Activated B cell treated with CpG ODN at 0.5 μM for 24 hours (primary cell): ENCODE measurements around the gene PLA2G15. TPM values are rescaled to one million over a fixed set of nuclear protein-coding genes. Genes with fewer than 3 reads are reported as not detected.

Source experiments
- ATAC-seq: fragments of 200-7000 bp; cut with Tn5 transposase; one replicate; pipeline ENCODE4 v1.10.0; 2021; ENCODE audit warnings: low read depth, mild to moderate bottlenecking, moderate library complexity
- CTCF ChIA-PET: fragments of 350-600 bp; sonication (Branson Sonifier 250); formaldehyde crosslinking; loops from one replicate; lab custom pipeline; 2021; ENCODE audit warnings: antibody characterized with exemption; lab: Charles Lee
- POLR2A ChIA-PET: fragments of 350-600 bp; sonication (Branson Sonifier 250); formaldehyde crosslinking; loops from one replicate; lab custom pipeline; 2021; ENCODE audit warnings: antibody characterized with exemption; lab: Charles Lee
- DNase-seq: peaks from one replicate; pipeline ENCODE4 v3.0.0; 2022
- H3K27ac Mint-ChIP-seq: one replicate; pipeline ENCODE4 v1.8.0; 2020; ENCODE audit warnings: mixed read lengths
- H3K27me3 Mint-ChIP-seq: one replicate; pipeline ENCODE4 v1.8.0; 2021; ENCODE audit warnings: mixed read lengths
- H3K36me3 Mint-ChIP-seq: one replicate; pipeline ENCODE4 v1.8.0; 2021; ENCODE audit warnings: low read depth, mixed read lengths
- H3K4me1 Mint-ChIP-seq: one replicate; pipeline ENCODE4 v1.8.0; 2021; ENCODE audit warnings: mixed read lengths
- H3K4me3 Mint-ChIP-seq: one replicate; pipeline ENCODE4 v1.8.0; 2020; ENCODE audit warnings: mild to moderate bottlenecking, mixed read lengths
- H3K9me3 Mint-ChIP-seq: one replicate; pipeline ENCODE4 v1.8.0; 2020; ENCODE audit warnings: mixed read lengths
- CTCF ChIP-seq: fragments of 200-600 bp; IDR thresholded peaks from one replicate; pipeline ENCODE4 v1.8.0; 2022; ENCODE audit warnings: antibody characterized with exemption, mild to moderate bottlenecking
- intact Hi-C: fragments of 100-400 bp; cut with micrococcal nuclease; formaldehyde crosslinking; loops from one replicate; pipeline ENCODE4 v1.15.1; 2024
- total RNA-seq: library from RNA; stranded (reverse); gene quantifications from 2 replicates; pipeline ENCODE4 v1.2.3, GENCODE V29; 2022

PLA2G15 gene
- total RNA-seq, 1 donor from 2014 or later = 8.6 TPM

DNA sequence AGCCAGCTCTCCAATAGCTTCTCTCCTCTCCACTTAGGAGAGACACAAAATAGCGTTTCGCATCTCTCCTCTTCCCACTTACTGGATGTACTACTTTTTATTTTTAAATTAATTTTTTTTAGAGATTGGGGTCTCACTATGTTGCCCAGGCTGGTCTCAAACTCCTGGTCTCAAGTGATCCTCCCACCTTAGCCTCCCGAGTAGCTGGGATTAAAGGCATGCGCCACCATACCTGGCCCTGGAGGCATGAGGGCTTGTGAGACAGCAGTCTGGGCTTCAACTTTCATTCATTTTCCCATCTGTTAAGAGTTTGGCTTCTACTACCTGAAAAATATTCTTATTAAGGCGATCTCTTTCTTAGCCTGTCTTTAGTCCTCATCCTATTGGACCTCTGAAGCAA is 47.3 kb downstream of the PLA2G15 start:
- TF ChIP-seq CTCF = no peak
- Mint-ChIP-seq H3K4me3 (no peak overlapping the region), H3K4me1 (peaks cover 43% of the 10 kb centered on the region), H3K9me3 (no peaks in the 10 kb centered on the region), H3K27ac (no peak overlapping the region), H3K27me3 (no peaks in the 10 kb centered on the region), H3K36me3 (peaks cover 80% of the 10 kb centered on the region)
- ATAC-seq = no peak
- CTCF ChIA-PET = interaction anchor here (11.0 kb wide), 1 partner anchor 30 kb away, joined by 166 read pairs; the partner anchor contains the start of gene SLC7A6
- intact Hi-C loops = no loop called here
- POLR2A ChIA-PET = no interaction called here
- DNase-seq = no peak

DNA sequence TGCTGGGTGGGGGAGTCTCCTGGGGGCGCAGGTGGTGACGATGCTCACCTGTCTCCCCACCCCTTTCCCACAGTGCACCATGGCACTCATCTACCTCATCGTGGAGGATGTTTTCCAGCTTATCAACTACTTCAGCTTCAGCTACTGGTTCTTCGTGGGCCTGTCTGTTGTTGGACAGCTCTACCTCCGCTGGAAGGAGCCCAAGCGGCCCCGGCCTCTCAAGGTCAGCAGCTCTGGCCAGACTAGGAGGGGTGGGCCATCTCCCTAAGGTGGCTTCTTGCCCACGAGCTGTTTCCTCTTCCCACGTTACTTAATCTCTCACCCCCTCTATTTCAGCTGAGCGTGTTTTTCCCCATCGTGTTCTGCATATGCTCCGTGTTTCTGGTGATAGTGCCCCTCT is 51.1 kb downstream of the PLA2G15 start:
- intact Hi-C loops = no loop called here
- POLR2A ChIA-PET = no interaction called here
- CTCF ChIA-PET = interaction anchor here (0.8 to 1.8 kb wide), 2 partner anchors 32 to 34 kb away, joined by 4 to 6 read pairs; partner anchors contain the start of gene SLC7A6
- Mint-ChIP-seq H3K9me3 (no peaks in the 10 kb centered on the region), H3K27me3 (no peaks in the 10 kb centered on the region), H3K27ac (no peak overlapping the region), H3K36me3 (peaks cover 93% of the 10 kb centered on the region), H3K4me1 (peaks cover 10% of the 10 kb centered on the region), H3K4me3 (no peak overlapping the region)
- DNase-seq (no peak), ATAC-seq (no peak)
- no peak for TF ChIP-seq CTCF

- no peak for DNase-seq
- Mint-ChIP-seq H3K27ac (no peak overlapping the region), H3K4me3 (no peak overlapping the region), H3K9me3 (no peaks in the 10 kb centered on the region), H3K4me1 (peaks cover 6% of the 10 kb centered on the region), H3K27me3 (no peaks in the 10 kb centered on the region), H3K36me3 (peaks cover 93% of the 10 kb centered on the region)
- intact Hi-C loops = no loop called here
- POLR2A ChIA-PET = no interaction called here
- CTCF ChIA-PET = interaction anchor here (0.8 to 1.8 kb wide), 2 partner anchors 33 to 35 kb away, joined by 4 to 6 read pairs; partner anchors contain the start of gene SLC7A6
- no peak for TF ChIP-seq CTCF
- ATAC-seq = no peak
These were observed 51.5 kb downstream of the PLA2G15 start for GRCh38 chr16:68296693-68297092.

DNA sequence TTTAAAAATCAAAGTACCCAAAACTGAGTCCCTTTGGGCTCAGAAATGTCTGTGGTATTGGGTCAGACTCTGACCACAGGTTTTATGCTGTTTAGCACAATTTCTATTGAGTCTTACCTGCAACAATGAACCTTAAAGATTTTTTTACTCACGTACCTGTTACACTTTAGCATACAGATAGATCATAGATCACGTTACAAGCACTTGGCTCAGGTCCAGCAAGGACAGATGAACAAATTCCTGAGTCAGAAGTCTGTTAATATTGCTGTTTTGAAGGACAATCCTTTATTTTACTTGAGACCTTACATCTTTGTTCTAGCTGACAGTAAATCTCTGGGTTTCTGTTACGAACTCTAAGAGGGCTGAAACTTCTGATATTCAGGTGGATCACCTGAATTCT is 52.7 kb downstream of the PLA2G15 start:
- ChIA-PET POLR2A (no interaction called here), CTCF (interaction anchor here (1.2 kb wide), 1 partner anchor 34 kb away, joined by 3 read pairs; no protein-coding TSS in a partner anchor)
- Mint-ChIP-seq H3K27ac (no peak overlapping the region), H3K36me3 (peaks cover 95% of the 10 kb centered on the region), H3K27me3 (no peaks in the 10 kb centered on the region), H3K9me3 (no peaks in the 10 kb centered on the region), H3K4me3 (no peak overlapping the region), H3K4me1 (no peaks in the 10 kb centered on the region)
- intact Hi-C loops = no loop called here
- no peak for TF ChIP-seq CTCF
- ATAC-seq (no peak), DNase-seq (no peak)

DNA sequence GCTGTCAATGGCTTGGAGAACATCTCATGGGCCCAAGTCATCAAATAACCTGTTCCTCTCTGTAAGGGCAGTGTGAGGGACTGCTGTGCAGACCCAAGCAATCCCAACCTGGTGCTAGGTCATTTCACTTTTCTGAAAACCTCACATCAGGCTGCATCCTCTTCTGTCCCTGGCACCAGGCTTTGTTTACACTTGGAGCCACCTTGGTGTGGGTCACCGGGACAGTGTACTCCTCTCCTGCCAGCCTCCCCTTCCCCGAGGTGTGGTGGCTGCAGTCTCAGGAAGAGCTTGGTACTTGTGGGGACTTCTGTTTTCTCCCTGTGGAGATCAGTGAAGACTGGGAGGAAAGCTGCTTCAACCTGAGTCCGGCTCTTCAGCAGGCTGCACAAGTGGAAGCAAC is 53.1 kb downstream of the PLA2G15 start:
- CTCF ChIA-PET = interaction anchor here (1.2 kb wide), 1 partner anchor 35 kb away, joined by 3 read pairs; no protein-coding TSS in a partner anchor
- no peaks in the 10 kb centered on the region for H3K9me3 Mint-ChIP-seq
- POLR2A ChIA-PET = no interaction called here
- no peak overlapping the region for H3K4me3 Mint-ChIP-seq
- ATAC-seq = no peak
- H3K4me1 Mint-ChIP-seq = no peaks in the 10 kb centered on the region
- no peak for DNase-seq
- intact Hi-C loops = no loop called here
- peaks cover 95% of the 10 kb centered on the region for H3K36me3 Mint-ChIP-seq
- TF ChIP-seq CTCF = no peak
- H3K27ac Mint-ChIP-seq = no peak overlapping the region
- no peaks in the 10 kb centered on the region for H3K27me3 Mint-ChIP-seq
